SK-N-SH (cell line): ENCODE measurements around the gene TAF11. TPM values are rescaled to one million over a fixed set of nuclear protein-coding genes. Genes with fewer than 3 reads are reported as not detected.

ENCODE experiments used
- CTCF ChIA-PET: fragments of 300-600, 350-600 bp; formaldehyde crosslinking; extraction: SDS; loops from one replicate; lab custom pipeline; 2021; lab: Yijun Ruan, JAX
- POLR2A ChIA-PET: fragments of 350-600 bp; sonication (Branson Sonifier 250); formaldehyde crosslinking; extraction: SDS; loops from one replicate; lab custom pipeline; 2020; ENCODE audit warnings: antibody characterized with exemption, inconsistent platforms; lab: Yijun Ruan, JAX
- DNase-seq: peaks from one replicate; pipeline ENCODE4 v3.0.0; 2012
- H2AFZ ChIP-seq: fragments of 200-600 bp; sonication (generic); 2 replicates; pipeline ENCODE4 v1.8.1; 2016; ENCODE audit warnings: antibody characterized with exemption, mild to moderate bottlenecking, low read depth
- H3F3A ChIP-seq: fragments of 200-600 bp; sonication (generic); replicated peaks from 2 replicates; pipeline ENCODE3; 2016; ENCODE audit warnings: antibody characterized with exemption, mild to moderate bottlenecking; ENCODE audit not compliant: insufficient read depth
- H3K27ac ChIP-seq, 2 experiments: fragments of 200-500 bp in 1 of 2; fragments of 200-600 bp in 1 of 2; sonication (Bioruptor generic) in 1 of 2; sonication (generic), shearing (Covaris generic) in 1 of 2; 2 replicates each; pipeline versions ENCODE4 v1.5.1 to v1.6.1; 2014 to 2016; ENCODE audit warnings: low read depth in 2 of 2, inconsistent platforms in 1 of 2, low read length in 1 of 2, mild to moderate bottlenecking in 1 of 2, mixed read lengths in 1 of 2
- H3K27me3 ChIP-seq: fragments of 200-600 bp; sonication (generic), shearing (Covaris generic); 2 replicates; pipeline ENCODE4 v1.6.1; 2016; ENCODE audit warnings: mixed run types; ENCODE audit not compliant: insufficient read depth
- H3K36me3 ChIP-seq, 2 experiments: fragments of 200-500 bp in 1 of 2; fragments of 200-600 bp in 1 of 2; sonication (Bioruptor generic) in 1 of 2; sonication (generic) in 1 of 2; replicated peaks in 1 of 2; 2 replicates each; pipeline versions ENCODE3 to v1.5.1; 2014 to 2016; ENCODE audit warnings: low read length in 1 of 2, mild to moderate bottlenecking in 1 of 2; ENCODE audit not compliant: insufficient read depth in 2 of 2, control insufficient read depth in 1 of 2
- H3K4me1 ChIP-seq, 2 experiments: fragments of 200-500 bp in 1 of 2; fragments of 200-600 bp in 1 of 2; sonication (Bioruptor generic) in 1 of 2; sonication (generic), shearing (Covaris generic) in 1 of 2; 2 replicates each; pipeline versions ENCODE4 v1.5.1 to v1.6.1; 2014 to 2016; ENCODE audit warnings: low read depth in 1 of 2, low read length in 1 of 2, mixed run types in 1 of 2; ENCODE audit not compliant: insufficient read depth in 2 of 2, control insufficient read depth in 1 of 2
- H3K4me2 ChIP-seq: fragments of 200-600 bp; sonication (generic), shearing (Covaris generic); 2 replicates; pipeline ENCODE4 v1.6.1; 2017; ENCODE audit warnings: mixed run types
- H3K4me3 ChIP-seq, 2 experiments: fragments of 200-500 bp in 1 of 2; fragments of 200-600 bp in 1 of 2; sonication (Bioruptor generic) in 1 of 2; sonication (generic), shearing (Covaris generic) in 1 of 2; 2 replicates each; pipeline versions ENCODE4 v1.5.1 to v1.8.1; 2014 to 2016; ENCODE audit warnings: low read depth in 2 of 2, inconsistent platforms in 1 of 2, low read length in 1 of 2, mild to moderate bottlenecking in 1 of 2, mixed read lengths in 1 of 2, moderate library complexity in 1 of 2
- H3K79me2 ChIP-seq: fragments of 200-600 bp; sonication (generic); 2 replicates; pipeline ENCODE4 v1.8.1; 2017; ENCODE audit warnings: mild to moderate bottlenecking; ENCODE audit not compliant: insufficient read depth
- H3K9ac ChIP-seq: fragments of 200-600 bp; sonication (generic); 2 replicates; pipeline ENCODE4 v1.6.1; 2017; ENCODE audit warnings: mixed run types
- H3K9me2 ChIP-seq: fragments of 200-600 bp; sonication (generic); 2 replicates; pipeline ENCODE4 v1.6.1; 2017; ENCODE audit warnings: mixed run types
- H3K9me3 ChIP-seq: fragments of 200-600 bp; sonication (generic); 2 replicates; pipeline ENCODE4 v1.6.1; 2017; ENCODE audit warnings: mixed run types, mild to moderate bottlenecking, moderate library complexity
- H4K20me1 ChIP-seq: fragments of 200-600 bp; sonication (generic); 2 replicates; pipeline ENCODE4 v1.6.1; 2017; ENCODE audit warnings: mild to moderate bottlenecking, mixed run types; ENCODE audit not compliant: insufficient read depth
- EP300 ChIP-seq, 2 experiments: IDR thresholded peaks; 2 replicates each; pipeline versions ENCODE4 v1.4.0 to v1.6.1; 2012; ENCODE audit warnings: borderline replicate concordance in 1 of 2, low read depth in 1 of 2, low read length in 1 of 2
- FOSL2 ChIP-seq: IDR thresholded peaks from 2 replicates; pipeline ENCODE4 v1.4.0; 2012; ENCODE audit warnings: low read depth, mild to moderate bottlenecking, moderate library complexity, borderline replicate concordance
- FOXJ3 ChIP-seq: sonication (generic); formaldehyde crosslinking; IDR thresholded peaks from 2 replicates; pipeline ENCODE4 v1.5.1; 2020; ENCODE audit warnings: mild to moderate bottlenecking, missing genetic modification reagents
- FOXM1 ChIP-seq: IDR thresholded peaks from 2 replicates; pipeline ENCODE4 v1.4.0; 2012; ENCODE audit warnings: low read depth, mild to moderate bottlenecking
- MXI1 ChIP-seq: IDR thresholded peaks from 2 replicates; pipeline ENCODE4 v1.6.1; 2012; ENCODE audit warnings: mild to moderate bottlenecking, low read depth, low read length, improper control_type of control experiment
- RCOR1 ChIP-seq: fragments of 150-350 bp; IDR thresholded peaks from 2 replicates; pipeline ENCODE4 v1.6.1; 2017; ENCODE audit warnings: antibody characterized with exemption, low read length
- RXRA ChIP-seq: IDR thresholded peaks from 2 replicates; pipeline ENCODE4 v1.4.0; 2012; ENCODE audit warnings: low read depth, mild to moderate bottlenecking, borderline replicate concordance
- SMC3 ChIP-seq: IDR thresholded peaks from 2 replicates; pipeline ENCODE4 v1.6.1; 2012; ENCODE audit warnings: low read depth, low read length, improper control_type of control experiment
- TEAD4 ChIP-seq: IDR thresholded peaks from 2 replicates; pipeline ENCODE4 v1.4.0; 2012; ENCODE audit warnings: mild to moderate bottlenecking, borderline replicate concordance; ENCODE audit not compliant: insufficient read depth
- WGBS: methylation state at CpG from one replicate; pipeline ENCODE4 v1.1.6; 2017; ENCODE audit warnings: low lambda C conversion rate; 5-methylcytosine and 5-hydroxymethylcytosine counted together
- polyA plus RNA-seq, 3 experiments: library from polyadenylated mRNA; depleted of rRNA; stranded (reverse); fragments of >200 nt; gene quantifications; 2 replicates each; pipeline ENCODE4 v1.2.3, GENCODE V29; 2012
- TF ChIP-seq, protein P1 (sequence below): fragments of 150-350 bp; IDR thresholded peaks from 2 replicates; pipeline ENCODE4 v1.6.1; 2016; ENCODE audit warnings: mild to moderate bottlenecking, low read depth, low read length
- TF ChIP-seq, protein P2 (sequence below): fragments of 150-350 bp; IDR thresholded peaks from 2 replicates; pipeline ENCODE4 v1.6.1; 2017; ENCODE audit warnings: antibody characterized with exemption, low read length, low read depth, borderline replicate concordance

The TAF11 gene
- polyA plus RNA-seq, 1 of the 3 experiments (the other 2 are of a cell fraction): 21.8 TPM

DNA sequence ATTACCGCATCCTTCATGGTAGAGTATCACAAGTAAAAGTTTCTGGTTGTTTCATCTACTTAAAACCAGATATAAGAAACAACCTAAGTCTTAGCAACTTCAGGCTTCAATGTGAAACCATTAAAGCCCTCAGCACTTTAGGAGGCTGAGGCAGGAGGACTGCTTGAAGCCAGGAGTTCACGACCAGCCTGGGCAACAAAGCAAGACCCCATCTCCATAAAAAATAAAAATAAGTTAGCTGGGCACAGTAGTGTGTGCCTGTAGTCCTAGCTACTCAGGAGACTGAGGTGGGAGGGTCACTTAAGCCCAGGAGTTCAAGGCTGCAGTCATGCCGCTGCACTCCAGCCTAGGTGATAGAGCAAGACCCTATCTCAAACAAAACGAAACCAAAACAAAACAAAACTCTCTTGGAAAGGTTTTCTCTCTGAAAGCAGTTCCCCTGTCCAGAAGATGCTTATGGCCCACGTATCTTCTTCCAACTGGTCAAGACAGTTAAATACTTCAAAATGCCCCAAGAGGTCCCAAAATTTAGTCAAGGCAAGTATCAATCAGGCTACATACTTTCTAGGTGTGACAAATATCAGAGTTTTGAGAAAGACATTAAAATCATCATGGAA, 9.9 kb downstream of the TAF11 start:
- TF ChIP-seq RCOR1 (no peak), FOXJ3 (CRISPR knock-in tag) (no peak), SMC3 (no peak), FOSL2 (no peak), TEAD4 (no peak), RXRA (no peak), MXI1 (no peak)
- TF ChIP-seq, protein P1, sequence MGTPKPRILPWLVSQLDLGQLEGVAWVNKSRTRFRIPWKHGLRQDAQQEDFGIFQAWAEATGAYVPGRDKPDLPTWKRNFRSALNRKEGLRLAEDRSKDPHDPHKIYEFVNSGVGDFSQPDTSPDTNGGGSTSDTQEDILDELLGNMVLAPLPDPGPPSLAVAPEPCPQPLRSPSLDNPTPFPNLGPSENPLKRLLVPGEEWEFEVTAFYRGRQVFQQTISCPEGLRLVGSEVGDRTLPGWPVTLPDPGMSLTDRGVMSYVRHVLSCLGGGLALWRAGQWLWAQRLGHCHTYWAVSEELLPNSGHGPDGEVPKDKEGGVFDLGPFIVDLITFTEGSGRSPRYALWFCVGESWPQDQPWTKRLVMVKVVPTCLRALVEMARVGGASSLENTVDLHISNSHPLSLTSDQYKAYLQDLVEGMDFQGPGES: no peak
- TF ChIP-seq, protein P2, sequence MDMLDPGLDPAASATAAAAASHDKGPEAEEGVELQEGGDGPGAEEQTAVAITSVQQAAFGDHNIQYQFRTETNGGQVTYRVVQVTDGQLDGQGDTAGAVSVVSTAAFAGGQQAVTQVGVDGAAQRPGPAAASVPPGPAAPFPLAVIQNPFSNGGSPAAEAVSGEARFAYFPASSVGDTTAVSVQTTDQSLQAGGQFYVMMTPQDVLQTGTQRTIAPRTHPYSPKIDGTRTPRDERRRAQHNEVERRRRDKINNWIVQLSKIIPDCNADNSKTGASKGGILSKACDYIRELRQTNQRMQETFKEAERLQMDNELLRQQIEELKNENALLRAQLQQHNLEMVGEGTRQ: no peak
- Histone ChIP-seq H3K27ac (no peak overlapping the region), H4K20me1 (no peaks in the 10 kb centered on the region), H3F3A (peaks cover 3% of the 10 kb centered on the region), H3K9me3 (no peaks in the 10 kb centered on the region), H3K27me3 (no peaks in the 10 kb centered on the region), H3K9ac (no peak overlapping the region), H3K4me1 (no peaks in the 10 kb centered on the region; a peak in 1 of 4 replicates), H2AFZ (no peak overlapping the region), H3K79me2 (peaks cover 26% of the 10 kb centered on the region; the same call in 1 of the 2 replicates), H3K4me3 (no peak overlapping the region), H3K9me2 (no peaks in the 10 kb centered on the region), H3K4me2 (no peak overlapping the region), H3K36me3 (peaks cover 59 to 68% of the 10 kb centered on the region in 2 experiments)
- CTCF ChIA-PET: no interaction called here
- DNase-seq: no peak
- POLR2A ChIA-PET: no interaction called here
- 97% methylated on average over 5 of the region's 5 CpGs for WGBS

- Histone ChIP-seq H3K9me2 (no peaks in the 10 kb centered on the region), H3K27me3 (no peaks in the 10 kb centered on the region), H3K27ac (no peak overlapping the region), H3K79me2 (peaks cover 19% of the 10 kb centered on the region; the same call in 1 of the 2 replicates), H3K4me2 (no peak overlapping the region), H3K36me3 (peaks cover 51 to 75% of the 10 kb centered on the region in 2 experiments), H3F3A (peaks cover 3% of the 10 kb centered on the region), H3K9ac (no peak overlapping the region), H2AFZ (no peak overlapping the region), H3K9me3 (no peaks in the 10 kb centered on the region), H3K4me3 (no peak overlapping the region), H3K4me1 (no peaks in the 10 kb centered on the region; a peak in 1 of 4 replicates), H4K20me1 (no peaks in the 10 kb centered on the region)
- DNase-seq: no peak
- CTCF ChIA-PET: interaction anchor here (0.6 kb wide), 1 partner anchor 544 kb away, joined by 3 read pairs; no protein-coding TSS in a partner anchor
- TF ChIP-seq EP300 (IDR thresholded peaks at IDR 0.05; ENCODE audit: borderline replicate concordance in 1 of 2, low read depth in 1 of 2, low read length in 1 of 2) (no peak), FOXM1 (no peak)
- POLR2A ChIA-PET: no interaction called here
- WGBS: 39% methylated on average over 1 of the region's 1 CpG
Measured at GRCh38 chr6:34877259-34877658, 10.6 kb downstream of the TAF11 start.
